K562 (cell line): ENCODE results near the gene STK4. TPM values are rescaled to one million over a fixed set of nuclear protein-coding genes. Genes with fewer than 3 reads are reported as not detected.

Experiments used
- ATAC-seq: fragments of 200-7000 bp; cut with Tn5 transposase; 3 replicates; pipeline ENCODE4 v1.9.1; 2020; ENCODE audit warnings: moderate library complexity
- BruUV-seq: library from RNA; stranded (reverse); fragments of 400-500 nt; replicated peaks from 2 replicates; lab custom pipeline; 2021; lab: Mats Ljungman, UMichigan
- CTCF ChIA-PET: fragments of 300-600 bp; formaldehyde crosslinking; extraction: SDS; loops from one replicate; lab custom pipeline; 2021; ENCODE audit warnings: low intra/inter-chr PET ratio; lab: Yijun Ruan, JAX
- POLR2A ChIA-PET: fragments of 300-600, 350-650 bp; sonication (Branson Sonifier 250); formaldehyde crosslinking; extraction: SDS; loops from one replicate; lab custom pipeline; 2021; ENCODE audit warnings: antibody characterized with exemption, inconsistent platforms; lab: Yijun Ruan, JAX
- DNase-seq, 4 experiments: peaks; one replicate each; pipeline versions ENCODE4 v3.0.0 to v3.0.0-alpha.2; 2011 to 2018; ENCODE audit warnings: low spot score in 3 of 4, mixed read lengths in 3 of 4; ENCODE audit errors: extremely low read depth in 1 of 4
- FAIRE-seq: peaks from 2 replicates; lab custom pipeline; 2011; peaks lifted over from hg19 to GRCh38; lab: Jason Lieb, UNC
- H2AFZ ChIP-seq: 2 replicates; pipeline ENCODE4 v1.6.0; 2011; ENCODE audit warnings: low read depth, low read length, control low read depth, inconsistent platforms
- H3K27ac ChIP-seq: fragments of 200-600 bp; 3 replicates; pipeline ENCODE4 v1.8.0; 2011; ENCODE audit warnings: low read depth, mild to moderate bottlenecking, control low read depth, inconsistent platforms, low read length, moderate library complexity, mixed read lengths; ENCODE audit errors: extremely low read depth
- H3K27me3 ChIP-seq, 2 experiments: fragments of 300-600 bp in 1 of 2; 2 replicates in 1 of 2; 3 replicates in 1 of 2; pipeline versions ENCODE4 v1.6.0 to v1.8.0; 2011; ENCODE audit warnings: inconsistent platforms in 2 of 2, low read length in 2 of 2, mild to moderate bottlenecking in 1 of 2, mixed read lengths in 1 of 2, moderate library complexity in 1 of 2; ENCODE audit not compliant: control insufficient read depth in 2 of 2, insufficient read depth in 2 of 2
- H3K36me3 ChIP-seq: fragments of 300-600 bp; 3 replicates; pipeline ENCODE4 v1.8.0; 2011; ENCODE audit warnings: mild to moderate bottlenecking, low read length, inconsistent platforms; ENCODE audit not compliant: control insufficient read depth, insufficient read depth
- H3K4me1 ChIP-seq, 2 experiments: fragments of 200-600 bp in 1 of 2; replicated peaks in 1 of 2; 2 replicates in 1 of 2; 3 replicates in 1 of 2; pipeline versions ENCODE4 v1.5.1 to v1.8.0; 2011; ENCODE audit warnings: inconsistent platforms in 2 of 2, low read length in 2 of 2, mild to moderate bottlenecking in 1 of 2, mixed read lengths in 1 of 2, moderate library complexity in 1 of 2; ENCODE audit not compliant: control insufficient read depth in 2 of 2, insufficient read depth in 2 of 2
- H3K4me2 ChIP-seq: 2 replicates; pipeline ENCODE4 v1.6.1; 2011; ENCODE audit warnings: low read length, control low read depth, inconsistent platforms, mixed read lengths; ENCODE audit not compliant: insufficient read depth
- H3K4me3 ChIP-seq: fragments of 200-600 bp; sonication (generic), shearing (Covaris generic); 2 replicates; pipeline ENCODE4 v1.5.1; 2016; ENCODE audit warnings: control low read depth, inconsistent platforms
- H3K79me2 ChIP-seq: fragments of 200-600 bp; 3 replicates; pipeline ENCODE4 v1.8.0; 2011; ENCODE audit warnings: low read length, inconsistent platforms; ENCODE audit not compliant: control insufficient read depth, insufficient read depth
- H3K9ac ChIP-seq, 2 experiments: 2 replicates each; pipeline versions ENCODE4 v1.6.0 to v1.6.1; 2011; ENCODE audit warnings: low read depth in 2 of 2, low read length in 2 of 2, control low read depth in 1 of 2, inconsistent platforms in 1 of 2, mild to moderate bottlenecking in 1 of 2, mixed read lengths in 1 of 2; ENCODE audit not compliant: insufficient read depth in 1 of 2
- H3K9me1 ChIP-seq: one replicate; pipeline ENCODE4 v1.6.0; 2011; ENCODE audit warnings: inconsistent platforms, mild to moderate bottlenecking, low read length, moderate library complexity; ENCODE audit not compliant: control insufficient read depth, insufficient read depth
- H3K9me3 ChIP-seq: replicated peaks from 2 replicates; pipeline ENCODE4 v1.5.1; 2011; ENCODE audit warnings: low read depth, low read length, inconsistent platforms; ENCODE audit not compliant: control insufficient read depth, insufficient read depth
- H4K20me1 ChIP-seq: replicated peaks from 2 replicates; pipeline ENCODE4 v1.6.1; 2011; ENCODE audit warnings: low read length, inconsistent platforms, mixed read lengths; ENCODE audit not compliant: control insufficient read depth, insufficient read depth
- CTBP1 ChIP-seq: fragments of 450-650 bp; IDR thresholded peaks from 2 replicates; pipeline ENCODE4 v1.6.1; 2016; ENCODE audit warnings: borderline replicate concordance
- CXXC5 ChIP-seq: fragments of 250-450 bp; sonication (Bioruptor Pico); IDR thresholded peaks from 2 replicates; pipeline ENCODE4 v1.8.0; 2022; ENCODE audit warnings: inconsistent platforms, mild to moderate bottlenecking, moderate library complexity
- KDM1A ChIP-seq, 2 experiments: fragments of 450-650 bp; IDR thresholded peaks; 2 replicates each; pipeline ENCODE4 v1.6.1; 2016; ENCODE audit warnings: mild to moderate bottlenecking in 2 of 2
- KDM2B ChIP-seq: fragments of 250-450 bp; sonication (Bioruptor Pico); IDR thresholded peaks from 2 replicates; pipeline ENCODE4 v1.8.0; 2021; ENCODE audit warnings: mild to moderate bottlenecking, moderate library complexity
- PHF21A ChIP-seq: fragments of 450-650 bp; IDR thresholded peaks from 2 replicates; pipeline ENCODE4 v1.6.1; 2017; ENCODE audit warnings: low read depth, borderline replicate concordance
- SMARCE1 ChIP-seq: fragments of 450-650 bp; IDR thresholded peaks from 2 replicates; pipeline ENCODE4 v1.7.1; 2016; ENCODE audit warnings: mild to moderate bottlenecking
- STAT5B ChIP-seq: fragments of 250-450 bp; sonication (Bioruptor Pico); IDR thresholded peaks from 2 replicates; pipeline ENCODE4 v1.8.0; 2021; ENCODE audit warnings: mild to moderate bottlenecking, inconsistent platforms
- TGIF2 ChIP-seq: sonication (generic); formaldehyde crosslinking; IDR thresholded peaks from 2 replicates; pipeline ENCODE4 v1.8.1; 2022; ENCODE audit warnings: mild to moderate bottlenecking, missing genetic modification reagents, moderate library complexity
- ZBTB34 ChIP-seq: fragments of 250-450 bp; sonication (Bioruptor Pico); IDR thresholded peaks from 2 replicates; pipeline ENCODE4 v1.8.0; 2021; ENCODE audit warnings: mild to moderate bottlenecking, moderate library complexity
- ZBTB5 ChIP-seq: fragments of 450-650 bp; IDR thresholded peaks from 2 replicates; pipeline ENCODE4 v1.6.1; 2017; ENCODE audit warnings: antibody characterized with exemption
- WGBS: fragments of 100-300 bp; shearing (Covaris generic); methylation state at CpG from one replicate; pipeline ENCODE4 v1.1.6; 2016; ENCODE audit warnings: low coverage, mixed read lengths; ENCODE audit not compliant: insufficient coverage; ENCODE audit errors: missing lambda C conversion rate; 5-methylcytosine and 5-hydroxymethylcytosine counted together
- in situ Hi-C: fragments of 300-500 bp; cut with MboI; formaldehyde crosslinking; loops from 4 replicates; pipeline ENCODE4 v1.15.0; 2018; ENCODE audit warnings: inconsistent platforms, mixed read lengths
- intact Hi-C: fragments of 100-400 bp; cut with micrococcal nuclease; formaldehyde crosslinking; loops from 2 replicates; pipeline ENCODE4 v1.14.2; 2022
- polyA plus RNA-seq, 8 experiments: library from polyadenylated mRNA; depleted of rRNA in 4 of 8; stranded (reverse) in 5 of 8; unstranded in 3 of 8; fragments of >200 nt; fragmentation: Nextera tagmentation in 2 of 8; fragmentation: Illumina TruSeq in 1 of 8; extraction: Ambion mirVana in 2 of 8; extraction: Trizol in 1 of 8; gene quantifications; 2 replicates each; pipeline versions ENCODE4 v1.2.1 to v1.2.3, GENCODE V29; 2011 to 2014; ENCODE audit warnings: inconsistent platforms in 1 of 8, missing spikeins in 1 of 8
- total RNA-seq, 7 experiments: library from RNA; depleted of rRNA in 6 of 7; stranded (reverse); fragments of >200 nt in 6 of 7; fragmentation: Illumina TruSeq in 2 of 7; extraction: Trizol in 2 of 7; gene quantifications; 2 replicates each; pipeline versions ENCODE4 v1.2.1 to v1.2.3, GENCODE V29; 2011 to 2021; ENCODE audit warnings: low replicate concordance in 1 of 7

STK4 gene
- total and polyA plus RNA-seq, 9 of the 15 experiments (the other 6 are each of a cell fraction or from before 2014, with no cell fraction given), result 11.9 to 30.6 (median 22.2) TPM

GRCh38 chr20:44950368-44950767 lies 15.9 kb upstream of the STK4 start:
- POLR2A ChIA-PET, result interaction anchor here (0.6 to 4.5 kb wide), 8 partner anchors 8 to 28 kb away, joined by 3 to 36 read pairs (median 6); partner anchors contain the start of gene STK4
- Histone ChIP-seq H3K79me2 (peaks cover under 1% of the 10 kb centered on the region; the same call in 1 of the 3 replicates), H2AFZ (no peak overlapping the region), H4K20me1 (no peaks in the 10 kb centered on the region), H3K4me3 (no peak overlapping the region), H3K4me2 (no peak overlapping the region), H3K9me1 (no peaks in the 10 kb centered on the region), H3K27me3 (no peaks in the 10 kb centered on the region), H3K27ac (no peak overlapping the region), H3K36me3 (peaks cover 99% of the 10 kb centered on the region), H3K9ac (no peak overlapping the region), H3K4me1 (no peaks in the 10 kb centered on the region), H3K9me3 (no peaks in the 10 kb centered on the region)
- 73% methylated on average over 1 of the region's 1 CpG for WGBS
- no peak for FAIRE-seq
- CTCF ChIA-PET, result interaction anchor here (0.7 kb wide), 1 partner anchor 16 kb away, joined by 4 read pairs; the partner anchor contains the start of gene STK4
- no TSS peak for BruUV-seq
- intact Hi-C loops, result no loop called here
- no peak for ATAC-seq
- in situ Hi-C loops, result no loop called here
- TF ChIP-seq KDM2B (CRISPR knock-in tag) (no peak), TGIF2 (CRISPR knock-in tag) (no peak), STAT5B (no peak), PHF21A (no peak), SMARCE1 (no peak), KDM1A (IDR thresholded peaks at IDR 0.05) (peak; percentile 55 to 58; a peak in 2 of 4 replicates)
- DNase-seq, result no peak

- H3K9me3 ChIP-seq, result no peaks in the 10 kb centered on the region
- no TSS peak for BruUV-seq
- FAIRE-seq (no peak), DNase-seq (no peak), ATAC-seq (no peak)
- H2AFZ ChIP-seq, result no peak overlapping the region
- no peak overlapping the region for H3K9ac ChIP-seq
- no peak overlapping the region for H3K27ac ChIP-seq
- no peaks in the 10 kb centered on the region for H4K20me1 ChIP-seq
- POLR2A ChIA-PET, result interaction anchor here (0.9 to 3.6 kb wide), 4 partner anchors 8 to 43 kb away, joined by 3 to 36 read pairs (median 12); partner anchors contain the start of genes PABPC1L and TOMM34
- 92% methylated on average over 1 of the region's 1 CpG for WGBS
- H3K27me3 ChIP-seq, result no peaks in the 10 kb centered on the region
- H3K79me2 ChIP-seq, result peaks cover 21% of the 10 kb centered on the region
- H3K4me3 ChIP-seq, result no peak overlapping the region
- H3K36me3 ChIP-seq, result peaks cover 100% of the 10 kb centered on the region
- H3K4me1 ChIP-seq, result 0 out of 5 replicates have a peak, but pooled peaks cover 0 to 2% of the 10 kb centered on the region in 2 experiments
- no peak overlapping the region for H3K4me2 ChIP-seq
- no peaks in the 10 kb centered on the region for H3K9me1 ChIP-seq
- CTCF ChIA-PET, result no interaction called here
- in situ Hi-C loops, result no loop called here
- intact Hi-C loops, result no loop called here
- TF ChIP-seq ZBTB34 (CRISPR knock-in tag) (no peak), ZBTB5 (no peak), CTBP1 (no peak), CXXC5 (CRISPR knock-in tag) (no peak)
Measured at GRCh38 chr20:44952731-44953130, 13.6 kb upstream of the STK4 start.
